AG10803 (cell line): ENCODE measurements around the gene PTPRD.

Source experiments
- DNase-seq: peaks from one replicate; pipeline ENCODE4 v3.0.0; 2010; ENCODE audit warnings: low read depth
- H3K4me3 ChIP-seq: 2 replicates; pipeline ENCODE4 v1.5.1; 2011; ENCODE audit warnings: mild to moderate bottlenecking, low read length, control low read depth
- CTCF ChIP-seq: conservative IDR thresholded peaks from 2 replicates; pipeline ENCODE4 v1.5.1; 2011; ENCODE audit warnings: mild to moderate bottlenecking, low read length, control low read depth, inconsistent platforms

Gene PTPRD

GRCh38 chr9:8845808-8846207 lies 1767.0 kb downstream of the PTPRD start:
- no peak for TF ChIP-seq CTCF
- H3K4me3 ChIP-seq, result no peak overlapping the region
- no peak for DNase-seq

- TF ChIP-seq CTCF, result no peak
- no peak for DNase-seq
- H3K4me3 ChIP-seq, result no peak overlapping the region
These were observed 1767.4 kb downstream of the PTPRD start for GRCh38 chr9:8845376-8845775.

- no peak overlapping the region for H3K4me3 ChIP-seq
- no peak for DNase-seq
- TF ChIP-seq CTCF, result no peak
These were observed 1768.3 kb downstream of the PTPRD start for GRCh38 chr9:8844549-8844948.

GRCh38 chr9:8842402-8843193 lies 1770.2 kb downstream of the PTPRD start:
- DNase-seq, result no peak
- H3K4me3 ChIP-seq, result no peak overlapping the region
- no peak for TF ChIP-seq CTCF

GRCh38 chr9:8838136-8838535 lies 1774.7 kb downstream of the PTPRD start:
- no peak for TF ChIP-seq CTCF
- DNase-seq, result no peak
- no peak overlapping the region for H3K4me3 ChIP-seq

GRCh38 chr9:8835291-8835690 lies 1777.5 kb downstream of the PTPRD start:
- TF ChIP-seq CTCF, result no peak
- no peak overlapping the region for H3K4me3 ChIP-seq
- no peak for DNase-seq

GRCh38 chr9:8832955-8833354 lies 1779.8 kb downstream of the PTPRD start:
- no peak overlapping the region for H3K4me3 ChIP-seq
- no peak for TF ChIP-seq CTCF
- DNase-seq, result no peak
